HG03571 (cell line): ENCODE measurements around the gene SPATA6L.

ENCODE experiments used
- ATAC-seq: cut with Tn5 transposase; IDR thresholded peaks from one replicate; pipeline ENCODE4 v1.9.1; 2021; ENCODE audit not compliant: unreplicated experiment

Gene SPATA6L

DNA sequence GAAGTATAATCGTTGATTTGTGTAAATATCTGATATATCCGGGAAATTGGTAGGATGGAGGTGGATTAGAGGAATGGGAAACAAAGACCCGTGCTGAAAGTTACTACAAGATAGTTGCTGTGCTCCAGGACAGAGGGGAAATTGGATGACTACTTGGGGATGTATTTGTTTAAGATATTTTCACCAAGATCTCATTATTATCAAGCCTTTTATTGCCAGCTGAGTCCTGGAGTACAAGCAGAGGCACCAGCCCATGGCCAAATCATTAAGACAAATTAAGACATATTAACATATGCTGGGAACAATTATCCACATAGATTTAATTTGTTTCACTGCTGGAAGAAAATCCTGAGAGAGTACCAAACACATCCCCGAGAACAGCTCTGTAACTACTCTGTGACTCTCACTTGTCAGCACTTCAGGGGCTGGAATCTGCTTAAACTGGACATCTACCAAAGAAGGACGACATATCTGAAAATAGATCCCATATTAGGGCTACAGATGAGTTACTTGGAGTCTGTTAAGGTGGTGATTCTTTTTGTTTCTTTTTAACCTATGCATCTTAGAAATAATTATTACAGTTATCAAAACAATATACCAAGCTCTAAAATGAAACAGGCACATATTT lies 107.8 kb downstream of the SPATA6L start:
- no peak for ATAC-seq

DNA sequence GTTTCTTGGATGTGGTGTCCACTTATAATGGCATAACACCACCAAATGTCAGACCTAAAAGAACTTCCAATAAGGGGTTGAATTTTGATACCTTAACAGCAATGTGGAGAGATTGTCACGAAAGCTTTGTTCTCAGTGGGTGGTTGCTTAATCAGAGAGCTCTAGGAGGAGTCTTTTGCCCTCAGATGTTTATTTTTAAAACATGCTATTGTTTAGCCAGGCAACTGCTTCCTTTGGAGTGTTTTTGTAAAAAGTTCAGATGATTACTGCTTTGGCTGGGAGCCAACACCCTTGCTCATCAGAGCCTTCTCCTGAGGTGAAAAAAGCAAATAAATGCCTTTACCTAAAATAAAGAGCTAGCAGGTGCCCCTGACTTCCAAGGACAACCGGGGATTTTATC lies 111.0 kb downstream of the SPATA6L start:
- no peak for ATAC-seq

DNA sequence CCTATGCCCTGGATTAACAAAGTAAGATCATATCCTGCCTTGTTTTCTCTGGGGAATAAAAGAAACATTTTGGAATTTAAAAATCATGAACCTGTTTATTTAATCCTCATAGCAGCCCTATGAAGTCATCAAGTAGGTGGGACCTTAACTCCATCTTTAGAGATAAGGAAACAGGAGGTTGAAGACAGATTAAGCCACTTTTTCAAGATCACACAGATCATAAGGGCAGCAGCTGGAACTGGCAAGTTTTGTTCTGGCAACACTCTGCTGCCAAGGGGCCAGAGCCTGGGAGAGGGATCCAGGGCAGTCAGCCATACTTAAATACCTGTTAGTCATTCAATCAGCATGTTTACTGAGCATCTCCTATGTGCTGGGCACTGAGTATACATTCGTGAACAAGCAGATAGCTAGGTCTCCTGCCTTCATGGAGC lies 112.3 kb downstream of the SPATA6L start:
- no peak for ATAC-seq

DNA sequence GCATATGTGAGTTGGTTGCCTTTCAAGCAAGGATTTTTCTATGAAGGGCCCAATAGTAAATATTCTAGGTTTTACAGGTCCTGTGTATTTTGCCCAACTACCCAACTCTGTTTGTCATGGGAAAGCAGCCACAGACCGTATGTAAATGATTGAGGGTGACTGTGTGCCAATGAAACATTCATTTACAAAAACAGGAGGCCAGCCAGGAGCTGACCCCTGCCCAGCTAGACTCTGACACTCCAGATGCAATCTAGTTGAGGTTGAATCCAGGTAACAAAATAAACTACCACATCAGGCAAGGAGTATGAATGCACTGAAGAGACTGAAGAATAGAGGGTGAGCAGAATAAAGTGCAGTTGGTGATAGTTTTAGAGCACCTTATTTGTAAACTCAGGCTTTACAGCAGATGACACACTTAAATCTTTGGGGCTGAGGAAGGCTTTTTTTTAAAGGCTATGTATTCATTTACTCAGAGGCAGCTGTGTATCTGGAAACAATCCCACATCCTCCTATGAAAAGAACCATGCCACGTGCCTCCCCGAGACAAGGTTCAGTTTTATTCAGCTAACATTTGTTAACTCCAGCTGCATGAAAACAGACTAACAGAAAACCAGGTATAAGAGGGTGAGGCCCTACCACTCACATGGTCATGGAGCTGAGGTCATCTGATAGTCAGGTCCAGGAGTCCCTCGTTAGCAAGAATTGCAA lies 115.3 kb downstream of the SPATA6L start:
- ATAC-seq, result no peak

DNA sequence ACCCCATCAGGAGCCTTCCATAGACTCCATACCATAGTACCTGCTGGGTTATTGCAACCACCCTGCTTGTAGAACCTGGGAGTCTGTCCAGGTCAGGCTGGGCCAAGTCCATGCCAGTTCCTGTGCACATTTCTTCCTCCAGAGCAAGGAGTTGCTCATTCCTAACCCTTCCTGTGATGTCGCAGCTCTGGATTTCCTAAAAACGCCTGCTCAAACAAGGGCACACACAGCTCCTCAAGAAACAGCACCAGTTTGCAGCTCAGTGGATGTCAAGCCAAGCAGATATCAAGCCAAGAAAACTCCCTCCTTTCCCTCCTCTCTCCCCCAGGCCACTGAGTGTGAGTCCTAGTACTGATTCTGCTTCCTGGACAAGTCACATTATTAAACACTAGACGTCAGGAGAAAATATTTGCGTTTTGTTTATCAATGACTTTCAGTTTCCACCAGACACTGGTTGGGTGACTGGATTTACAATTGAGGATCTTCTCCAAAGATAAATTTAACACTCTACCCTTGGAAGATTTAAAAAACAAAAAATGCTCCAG lies 116.5 kb downstream of the SPATA6L start:
- ATAC-seq, result no peak

DNA sequence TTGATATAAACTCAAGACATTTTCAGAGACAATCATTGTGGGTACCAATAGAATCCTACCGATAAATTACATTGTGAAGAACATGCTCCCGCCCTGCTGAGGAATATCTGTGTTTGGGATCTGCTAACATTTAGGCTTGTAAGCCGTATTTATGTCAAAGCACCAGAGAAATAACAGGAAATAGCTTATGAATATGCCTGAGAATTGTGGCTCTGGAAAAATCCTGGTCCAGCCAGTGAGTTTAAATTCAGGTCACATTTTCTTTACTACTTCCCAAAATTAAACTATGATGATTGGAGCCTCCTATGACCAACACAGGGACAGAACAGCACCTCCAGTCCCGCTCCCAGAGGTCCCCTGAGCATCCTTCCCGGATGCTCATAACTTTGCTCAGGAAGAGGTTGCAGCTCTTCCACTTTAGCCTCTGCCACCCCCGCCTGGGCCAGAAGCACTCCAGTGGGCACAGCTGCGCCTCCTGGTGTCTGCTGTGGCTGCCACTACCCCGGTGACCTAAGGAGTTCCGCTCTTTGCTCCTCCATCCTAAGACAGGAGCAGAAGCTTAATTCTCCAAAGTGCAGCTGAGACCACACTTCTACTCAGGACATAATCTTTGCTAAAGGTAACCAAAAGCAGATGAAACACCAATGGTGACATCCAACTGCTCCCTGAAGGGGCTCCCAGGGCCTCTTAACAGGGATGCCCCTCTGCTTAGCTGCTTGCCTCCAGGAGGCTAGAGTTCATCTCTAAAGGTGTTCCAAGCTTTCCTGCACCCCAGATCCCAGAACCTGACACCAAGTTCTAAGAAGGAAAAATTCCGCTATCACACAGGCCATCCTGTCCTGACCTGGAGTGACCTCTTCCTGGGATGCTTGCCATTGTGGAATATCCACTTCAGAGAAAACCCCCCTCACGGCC lies 117.2 kb downstream of the SPATA6L start:
- ATAC-seq, result no peak
